GM18502 (cell line): ENCODE measurements around the gene POLD3.
A peak's percentile ranks its signal among the peaks of the same experiment; 100 is the strongest.
"Not testable (repeated sequence)": the region's sequence is repeated elsewhere in the genome, so short reads cannot be mapped to it uniquely, and the experiment has no call there.

Experiments used
- ATAC-seq: cut with Tn5 transposase; IDR thresholded peaks from one replicate; pipeline ENCODE4 v1.9.1; 2021; ENCODE audit warnings: mild to moderate bottlenecking; ENCODE audit not compliant: unreplicated experiment, poor library complexity

POLD3 gene

DNA sequence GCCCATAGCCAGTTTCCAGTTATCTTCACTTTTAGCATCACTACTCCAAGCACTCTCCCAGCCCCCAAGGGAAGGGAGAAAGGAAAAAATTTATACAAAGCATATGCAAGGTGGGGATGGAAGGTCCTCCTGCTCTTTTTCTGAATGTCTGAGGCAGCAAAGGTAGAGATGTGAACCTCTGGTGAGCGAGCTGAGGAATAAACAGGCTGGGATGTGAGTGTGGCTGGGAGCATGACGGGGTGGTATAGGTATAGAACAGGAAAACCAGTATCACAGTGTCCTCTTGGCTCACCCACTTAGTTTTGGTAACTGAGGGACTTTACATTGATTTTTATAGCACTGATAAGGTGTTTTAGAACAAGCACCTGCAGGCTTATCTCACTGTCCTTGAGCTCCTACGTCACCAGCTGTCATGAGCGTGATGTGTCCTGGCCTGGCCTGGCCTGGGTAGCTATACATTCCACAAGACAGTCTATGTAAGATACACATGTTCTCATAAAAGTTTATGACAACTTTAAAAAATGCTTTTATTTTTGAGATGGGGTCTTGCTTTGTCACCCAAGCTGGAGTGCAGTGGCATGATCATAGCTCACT lies 10.3 kb upstream of the POLD3 start:
- ATAC-seq: no peak

DNA sequence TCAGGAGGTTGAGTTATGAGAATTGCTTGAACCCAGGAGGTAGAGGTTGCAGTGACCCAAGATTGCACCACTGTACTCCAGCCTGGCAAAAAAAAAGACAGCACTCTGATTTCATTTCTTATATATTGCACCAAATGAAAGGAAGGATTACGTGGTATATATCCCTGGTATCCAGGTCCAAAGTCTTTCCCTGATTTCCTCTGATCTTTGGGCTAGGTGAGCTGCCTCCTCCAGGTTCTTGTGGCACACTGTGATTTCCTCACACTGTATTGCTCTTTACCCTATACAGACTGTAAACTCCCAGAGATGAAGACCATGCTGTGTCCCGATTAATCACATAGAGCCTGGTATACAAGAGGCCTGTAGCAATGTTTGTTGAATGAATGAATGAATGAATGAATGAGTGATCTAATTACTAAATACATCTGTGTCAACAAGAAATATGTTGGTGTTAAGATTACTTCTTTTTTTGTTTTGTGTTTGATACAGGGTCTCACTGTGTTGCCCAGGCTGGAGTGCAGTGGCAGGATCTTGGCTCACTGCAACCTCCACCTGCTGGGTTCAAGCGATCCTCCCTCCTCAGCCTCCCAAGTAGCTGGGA lies 9.3 kb upstream of the POLD3 start:
- ATAC-seq: no peak

DNA sequence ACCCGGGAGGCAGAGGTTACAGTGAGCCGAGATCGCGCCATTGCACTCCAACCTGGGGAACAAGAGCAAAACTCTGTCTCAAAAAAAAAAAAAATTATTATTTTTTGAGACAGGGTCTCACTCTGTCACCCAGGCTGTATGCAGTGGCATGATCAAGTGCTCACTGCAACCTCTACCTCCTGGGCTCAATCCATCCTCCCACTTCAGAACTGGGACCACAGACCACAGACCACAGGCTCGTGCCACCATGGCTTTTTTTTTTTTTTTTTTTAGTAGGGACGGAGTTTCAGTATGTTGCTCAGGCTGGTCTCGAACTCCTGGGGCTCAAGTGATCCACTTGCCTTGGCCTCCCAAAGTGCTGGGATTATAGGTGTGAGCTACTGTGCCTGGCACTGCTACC lies 1.9 kb upstream of the POLD3 start:
- not testable (repeated sequence) for ATAC-seq

DNA sequence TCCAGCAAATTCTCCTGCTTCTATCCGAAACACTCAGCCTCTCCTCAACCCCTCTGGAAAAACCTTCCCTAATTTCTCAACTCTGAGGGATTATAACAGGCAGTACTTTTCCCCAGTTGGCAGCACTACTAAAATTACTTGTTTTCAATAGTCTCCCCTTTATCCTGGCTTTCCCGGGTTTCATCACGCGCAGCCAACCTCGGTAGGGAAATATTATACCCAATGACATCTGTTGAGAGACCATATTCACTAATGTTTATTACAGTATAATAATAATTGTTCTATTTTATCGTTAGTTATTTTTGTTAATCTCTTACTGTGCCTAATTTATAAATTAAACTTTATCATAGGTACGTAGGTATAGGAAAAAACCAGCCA lies 330 bp upstream of the POLD3 start:
- ATAC-seq: peak; percentile 12

DNA sequence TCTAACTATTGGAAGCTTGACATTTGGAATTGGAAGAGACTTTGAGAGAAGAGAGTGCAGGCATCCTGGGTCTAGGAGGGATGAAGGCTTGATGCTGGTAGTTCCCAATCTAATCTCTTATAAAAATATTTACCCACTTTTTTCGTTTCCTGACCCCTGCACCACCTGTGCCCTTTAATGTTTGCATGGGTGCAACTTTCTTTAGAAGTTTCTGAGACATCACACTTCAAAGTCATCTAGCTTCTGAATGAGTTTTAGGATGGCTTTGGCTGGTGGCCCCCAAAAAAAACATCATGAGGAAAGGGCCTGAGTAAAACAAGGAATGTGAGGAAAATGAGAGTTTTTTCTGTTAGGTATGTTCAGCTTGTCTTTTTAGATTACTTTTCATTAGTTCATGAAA lies 1.1 kb downstream of the POLD3 start:
- ATAC-seq: no peak

DNA sequence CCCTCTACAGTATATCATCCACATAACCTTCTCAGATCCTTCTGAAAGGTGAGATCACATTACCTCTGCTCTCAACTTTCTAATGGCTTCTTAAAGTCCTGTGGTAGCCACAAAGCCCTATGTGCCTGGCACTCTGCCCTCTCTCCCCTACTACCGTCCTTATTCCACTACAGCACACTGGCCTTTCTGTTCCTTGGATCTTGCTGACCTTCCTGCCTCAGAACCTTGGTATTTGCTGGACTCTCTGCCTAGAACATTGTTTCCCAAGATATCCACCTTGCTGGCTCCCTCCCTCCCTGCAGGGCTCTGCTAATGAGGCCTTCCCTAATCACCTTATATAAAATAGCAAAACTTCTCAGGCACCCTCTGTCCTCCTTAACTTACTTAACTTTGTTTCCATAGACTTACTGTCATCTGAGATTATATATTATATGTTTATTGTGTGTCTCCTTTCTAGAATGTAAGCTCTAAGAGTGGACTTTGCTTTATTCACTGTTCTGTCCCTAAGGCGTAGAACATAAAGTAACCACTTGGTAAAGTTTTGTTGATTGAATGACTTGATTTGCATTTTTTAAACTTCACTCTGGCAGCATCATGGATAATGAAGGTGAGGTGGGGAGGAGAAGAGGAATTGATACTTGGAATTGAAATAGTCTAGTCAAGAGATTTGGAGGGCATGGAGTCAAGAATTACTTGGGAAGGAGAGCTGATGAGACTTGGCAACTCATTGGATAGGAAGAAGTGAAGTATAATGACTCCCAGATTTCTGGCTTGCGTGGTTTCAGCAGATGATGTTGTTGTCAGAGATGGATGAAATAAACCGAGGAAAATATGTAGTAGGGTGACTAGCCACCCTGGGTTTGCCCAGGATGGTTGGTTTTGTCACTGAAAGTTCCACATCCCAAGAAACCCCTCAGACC lies 10.5 kb downstream of the POLD3 start:
- no peak for ATAC-seq

DNA sequence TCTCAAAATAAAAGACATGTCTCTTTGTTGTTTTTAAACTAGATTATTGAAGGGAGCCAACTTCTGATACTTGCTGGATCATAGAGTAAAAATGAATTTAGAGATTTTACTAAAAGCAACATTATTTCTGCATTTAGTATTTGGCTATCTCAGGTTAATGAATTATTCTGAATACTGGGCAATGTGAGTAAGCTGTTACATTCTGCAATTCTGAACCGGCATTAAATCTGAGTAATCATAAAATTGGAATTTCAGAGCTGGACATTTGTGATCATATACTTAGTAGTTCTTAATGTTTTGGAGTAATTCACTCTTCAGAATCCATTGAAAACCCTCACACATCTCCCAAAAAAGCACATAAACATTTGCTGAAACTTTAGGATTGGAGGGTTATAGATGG lies 11.5 kb downstream of the POLD3 start:
- no peak for ATAC-seq

DNA sequence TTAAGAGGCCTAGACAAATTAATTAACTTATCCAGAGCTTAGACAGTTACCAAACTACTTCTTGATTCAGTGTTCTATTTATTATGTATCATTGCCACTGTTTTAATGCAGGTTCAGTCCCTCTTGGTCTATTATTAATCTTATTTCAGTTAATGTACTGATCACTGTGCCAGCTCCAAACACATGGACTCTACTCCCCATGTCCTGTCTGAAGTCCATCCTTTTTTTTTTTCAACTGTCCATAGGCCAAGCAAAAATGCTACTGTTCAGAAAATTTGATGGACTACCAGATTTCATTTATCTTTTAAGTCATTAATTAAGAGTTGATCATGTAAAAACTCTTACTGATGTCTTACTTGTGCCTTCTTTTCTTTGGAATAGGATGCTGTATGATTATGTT lies 11.9 kb downstream of the POLD3 start:
- ATAC-seq: no peak

DNA sequence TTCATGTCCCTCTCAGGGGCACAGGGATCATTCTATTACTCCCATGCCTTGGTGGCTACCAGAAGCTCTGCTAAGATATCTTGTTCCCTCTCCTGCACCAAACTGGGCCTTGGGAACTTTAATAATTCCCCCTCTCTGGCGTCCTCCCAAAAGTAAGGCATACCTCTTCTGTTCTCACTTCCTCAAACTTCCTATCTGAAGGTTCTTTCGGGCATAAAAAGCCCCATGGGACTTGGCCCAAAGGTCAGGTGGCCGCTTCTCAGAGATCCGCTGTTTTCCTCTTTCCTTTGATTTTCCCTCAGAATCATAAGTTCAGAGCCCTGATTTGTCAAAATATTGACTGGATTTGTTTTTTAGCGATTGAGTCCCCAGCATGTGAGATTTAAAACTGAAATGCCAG lies 13.0 kb downstream of the POLD3 start:
- no peak for ATAC-seq

DNA sequence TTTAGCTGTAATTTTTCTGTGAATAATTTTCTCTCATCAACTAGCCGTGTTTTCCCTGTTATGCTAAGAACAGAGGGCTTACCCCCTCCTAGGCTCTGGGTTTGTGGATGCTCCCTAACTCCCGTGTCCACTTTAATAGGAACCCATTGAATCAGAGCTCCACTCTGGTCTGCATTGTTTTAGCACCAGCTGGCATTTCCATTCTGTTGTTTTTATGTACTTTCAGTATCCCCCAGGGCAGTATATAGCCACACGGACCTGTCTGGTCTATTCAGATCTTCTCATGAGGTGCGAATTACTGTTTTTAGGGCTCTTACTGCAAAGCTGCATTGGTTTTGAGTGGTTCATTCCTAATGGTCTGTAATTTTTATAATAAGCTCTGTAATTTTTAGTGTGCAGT lies 16.0 kb downstream of the POLD3 start:
- no peak for ATAC-seq

DNA sequence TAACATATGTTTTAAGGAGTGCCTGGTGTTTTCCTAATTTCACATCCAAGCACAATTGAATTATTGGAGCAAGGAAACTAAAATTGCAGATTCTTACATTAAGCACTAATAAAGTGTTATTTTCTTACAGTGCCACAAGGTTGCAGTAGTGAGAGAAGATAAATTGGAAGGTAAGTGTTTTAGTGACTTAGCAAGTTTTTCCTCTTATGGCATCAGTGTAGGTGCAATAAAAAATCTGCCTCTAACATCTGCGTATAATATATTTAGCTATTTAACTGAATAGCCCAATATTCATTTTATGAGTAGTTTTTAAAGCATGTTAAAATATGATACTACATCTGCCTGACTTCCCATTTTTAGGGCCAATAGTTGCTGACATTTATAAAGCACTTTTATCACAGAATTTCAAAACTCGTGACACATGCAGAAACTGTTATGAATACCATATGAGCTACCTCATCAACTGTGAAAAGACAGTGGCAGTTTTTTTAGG lies 19.0 kb downstream of the POLD3 start:
- no peak for ATAC-seq

DNA sequence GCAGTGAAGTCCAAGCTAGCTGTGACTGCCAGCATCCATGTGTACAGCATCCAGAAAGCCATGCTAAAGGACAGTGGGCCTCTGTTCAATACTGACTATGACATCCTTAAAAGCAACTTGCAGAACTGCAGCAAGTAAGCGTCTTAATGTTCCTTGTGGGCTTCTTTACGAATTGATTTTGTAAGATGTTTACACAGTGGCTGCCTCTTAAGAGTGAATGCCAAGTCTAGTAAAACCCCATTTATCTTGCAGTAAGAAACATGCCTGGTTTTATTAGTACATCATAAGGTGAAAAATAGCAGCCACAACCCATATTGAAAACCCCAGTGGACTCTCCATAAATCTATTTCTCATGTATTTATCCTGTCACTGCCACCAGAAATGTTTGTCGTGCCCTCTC lies 20.5 kb downstream of the POLD3 start:
- no peak for ATAC-seq

DNA sequence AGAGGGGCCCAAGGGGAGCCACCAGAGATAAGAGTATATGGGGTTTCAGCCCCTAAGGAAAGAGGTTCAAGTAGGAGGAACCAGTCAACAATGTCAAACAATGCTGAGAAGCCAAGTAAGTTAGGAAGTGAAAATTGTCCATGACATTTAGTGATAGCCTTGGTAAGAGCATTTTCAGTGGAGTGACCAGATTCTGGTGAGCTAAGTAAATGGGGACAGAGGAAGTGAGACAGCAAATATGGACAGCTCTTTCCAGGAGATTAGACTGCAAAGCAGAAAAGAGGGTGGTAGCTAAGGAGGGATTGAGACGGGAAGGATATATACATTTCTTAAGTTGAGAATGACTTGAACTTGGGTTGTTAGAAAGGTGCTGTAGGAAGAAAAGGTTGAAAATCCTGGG lies 22.9 kb downstream of the POLD3 start:
- no peak for ATAC-seq

DNA sequence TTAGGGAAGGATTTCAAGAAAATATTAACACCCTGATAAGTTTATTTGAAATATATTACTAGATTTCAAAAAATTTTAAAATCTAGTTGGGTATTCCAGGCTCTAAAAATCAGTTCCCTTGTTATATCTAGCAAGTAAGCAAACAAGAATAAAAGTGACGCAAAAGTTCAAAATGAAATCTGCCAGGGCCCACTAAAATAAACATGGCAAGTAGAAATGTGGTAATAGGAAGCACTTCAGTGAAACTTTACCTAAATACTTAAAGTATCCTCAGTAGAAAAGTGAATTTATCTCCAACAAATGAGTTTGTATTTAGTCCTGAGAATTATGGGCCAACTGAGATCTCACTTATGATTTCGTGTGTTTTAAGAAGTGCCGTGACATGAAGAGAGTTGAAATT lies 23.6 kb downstream of the POLD3 start:
- ATAC-seq: no peak

DNA sequence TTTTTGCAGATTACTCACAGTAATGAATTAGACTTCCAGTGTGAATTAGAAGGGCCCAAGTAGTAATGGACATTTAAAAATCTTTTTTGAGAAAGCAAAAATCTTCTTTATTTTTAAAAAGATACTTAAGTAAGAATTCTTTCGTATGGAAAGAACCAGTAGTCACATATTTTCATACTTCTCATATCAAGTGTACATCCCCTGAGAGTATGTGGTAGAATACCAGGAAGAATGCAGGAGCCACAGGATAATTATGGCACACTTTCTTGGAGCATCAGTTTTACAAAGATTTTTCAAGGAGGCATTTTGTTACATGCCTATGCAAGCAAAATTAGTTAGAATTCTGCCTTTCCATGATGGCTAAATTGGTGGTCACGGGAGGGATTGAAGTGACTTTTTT lies 28.1 kb downstream of the POLD3 start:
- ATAC-seq: no peak

DNA sequence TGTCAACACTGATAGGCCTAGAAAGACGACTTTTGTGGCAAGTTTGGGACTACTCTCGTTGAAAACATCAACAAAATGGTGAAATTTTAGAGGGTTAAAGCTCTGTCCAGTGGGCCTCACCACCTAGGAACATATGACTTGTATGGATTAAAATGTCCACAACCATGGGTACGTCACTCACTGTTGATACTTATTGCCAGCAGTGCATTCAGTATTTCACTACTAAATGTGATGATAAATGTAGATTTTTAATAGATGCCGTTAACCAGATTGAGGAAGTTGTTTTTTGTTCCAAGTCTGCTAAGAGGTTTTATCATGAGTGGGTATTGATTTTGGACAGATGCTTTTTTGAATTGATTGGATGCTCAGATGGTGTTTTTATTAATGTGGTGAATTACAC lies 33.7 kb downstream of the POLD3 start:
- ATAC-seq: no peak

DNA sequence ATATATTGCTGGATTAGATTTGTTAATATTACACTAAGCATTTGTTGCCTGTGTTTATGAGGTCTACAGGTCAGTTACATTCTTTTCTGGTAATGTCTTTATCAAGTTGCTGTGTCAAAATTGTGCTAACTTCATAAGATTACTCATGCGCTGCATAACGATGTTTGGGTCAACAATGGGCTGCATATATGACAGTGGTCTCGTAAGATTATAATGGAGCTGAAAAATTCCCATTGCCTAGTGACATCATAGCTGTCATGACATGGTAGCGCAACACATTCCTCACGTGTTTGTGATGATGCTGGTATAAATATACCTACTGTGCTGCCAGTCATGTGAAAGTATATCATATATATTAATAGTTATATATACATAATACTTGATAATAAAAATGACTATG lies 34.2 kb downstream of the POLD3 start:
- no peak for ATAC-seq

DNA sequence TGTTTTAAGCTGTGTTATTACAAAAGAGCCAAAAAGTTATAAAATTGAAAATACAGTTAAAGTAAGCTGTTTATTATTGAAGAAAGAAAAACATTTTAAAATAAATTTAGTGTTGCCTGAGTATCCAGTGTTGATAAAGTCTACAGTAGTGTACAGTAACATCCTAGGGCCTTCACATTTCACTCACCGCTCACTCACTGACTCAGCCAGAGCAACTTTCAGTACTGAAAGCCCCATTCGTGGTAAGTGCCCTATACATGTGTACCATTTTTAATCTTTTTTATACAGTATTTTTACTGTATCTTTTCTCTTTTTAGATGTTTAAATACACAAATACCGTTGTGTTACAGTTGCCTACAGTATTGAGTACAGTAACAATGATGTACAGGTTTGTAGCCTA lies 35.0 kb downstream of the POLD3 start:
- ATAC-seq: no peak

DNA sequence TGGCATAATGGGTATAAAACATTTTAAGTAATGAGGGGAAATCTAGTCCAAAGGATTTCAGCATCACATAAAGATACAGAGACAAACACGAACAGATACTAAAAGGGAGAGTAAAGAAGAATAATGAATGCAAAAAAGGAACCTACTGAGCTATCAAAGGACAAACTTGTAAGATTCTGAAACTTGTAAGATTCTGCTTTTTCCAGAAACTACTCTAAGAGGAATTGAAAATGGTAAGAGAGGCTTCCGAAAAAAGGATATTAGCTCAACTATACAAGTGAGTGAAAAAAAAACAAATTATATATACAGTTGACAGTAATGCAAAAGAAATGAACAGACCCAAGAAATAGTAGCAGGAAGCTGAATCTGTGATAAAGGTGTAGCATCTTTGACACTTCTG lies 37.7 kb downstream of the POLD3 start:
- no peak for ATAC-seq

DNA sequence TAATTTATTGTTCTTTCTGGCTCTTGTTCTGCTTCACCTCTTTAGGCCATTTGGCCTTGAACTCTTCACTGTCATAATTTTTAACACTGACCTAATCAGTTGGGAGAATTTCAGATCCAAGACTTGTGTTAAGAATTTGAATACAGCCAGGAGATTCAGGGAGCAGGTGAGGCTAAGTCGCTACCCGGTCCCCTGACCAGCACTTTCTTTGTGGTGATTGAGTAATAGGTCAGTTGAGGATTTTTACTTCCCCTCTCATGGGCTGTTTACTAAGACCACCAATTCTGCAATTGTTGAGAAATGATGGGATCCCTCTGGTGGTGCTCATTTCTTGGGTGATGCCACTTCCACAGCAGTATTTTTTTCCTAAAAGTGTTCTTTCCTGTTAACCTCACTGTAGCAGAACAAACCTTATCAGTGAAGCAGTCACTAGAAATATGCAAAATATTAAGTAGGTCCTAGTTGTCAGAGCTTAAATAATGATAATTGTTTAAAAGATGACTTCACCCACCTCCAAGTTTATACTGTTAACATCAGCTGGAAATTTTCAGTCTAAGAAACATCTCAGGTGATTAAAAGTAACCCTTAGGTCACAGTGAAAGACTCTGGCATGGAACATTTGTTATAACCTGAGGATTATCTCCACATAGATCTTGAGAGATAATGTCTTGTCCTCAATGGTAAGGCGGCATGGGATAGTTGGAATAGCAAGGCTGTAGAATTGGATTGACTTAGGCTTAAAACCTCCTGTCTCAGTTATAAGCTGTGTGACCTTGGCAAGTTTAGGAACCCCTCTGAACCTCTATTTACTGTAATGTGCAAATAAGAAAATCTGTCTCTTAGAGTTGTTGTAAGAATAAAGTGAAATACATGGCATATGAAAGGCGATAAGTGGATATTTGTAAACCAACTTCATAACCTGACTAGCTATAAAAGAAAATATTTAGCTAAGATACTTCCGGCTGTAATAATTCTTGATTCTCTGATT lies 41.3 kb downstream of the POLD3 start:
- ATAC-seq: no peak
